OCI-M2 (cell line): ENCODE data around the gene RIN2.

Source experiments
- DNase-seq: peaks from one replicate; lab custom pipeline; 2025; ENCODE audit not compliant: unreplicated experiment; lab: John Stamatoyannopoulos, UW

Gene RIN2

GRCh38 chr20:19758133-19758500 lies at the start of gene RIN2:
Gene RIN2 (plus strand): TSS chr20:19758258. CDS start chr20:19889602, 131,344 bp downstream.
- no peak for DNase-seq

- DNase-seq, result no peak
Observed at GRCh38 chr20:19709635-19710335, 48.3 kb upstream of the RIN2 start.

GRCh38 chr20:19710336-19711120 lies 47.5 kb upstream of the RIN2 start:
- DNase-seq, result no peak

- no peak for DNase-seq
Observed at GRCh38 chr20:19711126-19711525, 46.9 kb upstream of the RIN2 start.

- no peak for DNase-seq
Observed at GRCh38 chr20:19712721-19713260, 45.3 kb upstream of the RIN2 start.

GRCh38 chr20:19713822-19714578 lies 44.1 kb upstream of the RIN2 start:
- no peak for DNase-seq

GRCh38 chr20:19714579-19714840 lies 43.5 kb upstream of the RIN2 start:
- no peak for DNase-seq

- no peak for DNase-seq
Observed at GRCh38 chr20:19715986-19716385, 42.1 kb upstream of the RIN2 start.

- DNase-seq, result no peak
Observed at GRCh38 chr20:19718880-19719279, 39.2 kb upstream of the RIN2 start.

- DNase-seq, result no peak
Observed at GRCh38 chr20:19720991-19721390, 37.1 kb upstream of the RIN2 start.

- DNase-seq, result no peak
Observed at GRCh38 chr20:19723051-19723450, 35.0 kb upstream of the RIN2 start.

- DNase-seq, result no peak
Observed at GRCh38 chr20:19723813-19724430, 34.1 kb upstream of the RIN2 start.

GRCh38 chr20:19725373-19725772 lies 32.7 kb upstream of the RIN2 start:
- DNase-seq, result no peak

- DNase-seq, result no peak
Observed at GRCh38 chr20:19725814-19726525, 32.1 kb upstream of the RIN2 start.

- DNase-seq, result no peak
Observed at GRCh38 chr20:19727251-19727847, 30.7 kb upstream of the RIN2 start.

GRCh38 chr20:19729672-19730071 lies 28.4 kb upstream of the RIN2 start:
- DNase-seq, result no peak

GRCh38 chr20:19730706-19731105 lies 27.4 kb upstream of the RIN2 start:
- no peak for DNase-seq

- no peak for DNase-seq
Observed at GRCh38 chr20:19734811-19735210, 23.2 kb upstream of the RIN2 start.

- DNase-seq, result no peak
Observed at GRCh38 chr20:19735446-19735845, 22.6 kb upstream of the RIN2 start.

GRCh38 chr20:19737025-19737424 lies 21.0 kb upstream of the RIN2 start:
- DNase-seq, result no peak
